Thyroid gland (tissue), 4 donors: ENCODE results near the gene OSBPL3. TPM values are rescaled to one million over a fixed set of nuclear protein-coding genes. Genes with fewer than 3 reads are reported as not detected.

Source experiments
- DNase-seq, 2 donors: peaks; one replicate each; pipeline ENCODE4 v3.0.0-alpha.2; 2019
- H3K27ac ChIP-seq, 3 donors: fragments of 200-600 bp; sonication (generic); 1 replicate in 2 of 3; 2 replicates in 1 of 3; pipeline ENCODE4 v1.5.1; 2016 to 2019; ENCODE audit warnings: mild to moderate bottlenecking in 1 of 3, moderate library complexity in 1 of 3
- H3K27me3 ChIP-seq: fragments of 200-600 bp; sonication (generic); one replicate; pipeline ENCODE4 v1.5.1; 2019
- H3K36me3 ChIP-seq, 2 donors: fragments of 200-600 bp; sonication (generic); one replicate each; pipeline ENCODE4 v1.5.1; 2016 to 2019
- H3K4me1 ChIP-seq, 2 donors: fragments of 200-600 bp; sonication (generic); one replicate each; pipeline ENCODE4 v1.5.1; 2017 to 2019
- H3K4me3 ChIP-seq, 3 donors: fragments of 200-600 bp; sonication (generic); replicated peaks in 1 of 3; 1 replicate in 2 of 3; 2 replicates in 1 of 3; pipeline ENCODE4 v1.5.1; 2016; ENCODE audit warnings: mild to moderate bottlenecking in 1 of 3
- H3K9me3 ChIP-seq: fragments of 200-600 bp; sonication (generic); one replicate; pipeline ENCODE4 v1.5.1; 2017
- POLR2A ChIP-seq, 2 donors: fragments of 450-650 bp; IDR thresholded peaks; one replicate each; pipeline ENCODE4 v1.6.1; 2017; ENCODE audit warnings: antibody characterized with exemption in 2 of 2, mild to moderate bottlenecking in 2 of 2, moderate library complexity in 1 of 2
- WGBS, 2 donors: methylation state at CpG; one replicate each; pipeline ENCODE4 v1.1.5; 2017; 5-methylcytosine and 5-hydroxymethylcytosine counted together
- intact Hi-C: fragments of 100-400 bp; cut with DNase I; formaldehyde crosslinking; loops from one replicate; pipeline ENCODE4 v1.15.1; 2023
- total RNA-seq, 4 donors: library from RNA; depleted of rRNA; stranded (reverse); fragments of >200 nt; gene quantifications; one replicate each; pipeline ENCODE4 v1.2.3, GENCODE V29; 2016
- TF ChIP-seq, protein P1 (sequence below), 6 experiments: fragments of 200-600 bp in 3 of 6; fragments of 450-650 bp in 3 of 6; sonication (generic) in 3 of 6; IDR thresholded peaks; one replicate each; pipeline ENCODE4 v1.5.1; 2016 to 2019; ENCODE audit warnings: antibody characterized with exemption in 6 of 6, mild to moderate bottlenecking in 2 of 6, inconsistent platforms in 1 of 6, moderate library complexity in 1 of 6

Gene OSBPL3
- total RNA-seq, 4 donors from 2014 or later = 22.1 to 41.7 (median 34.3) TPM

DNA sequence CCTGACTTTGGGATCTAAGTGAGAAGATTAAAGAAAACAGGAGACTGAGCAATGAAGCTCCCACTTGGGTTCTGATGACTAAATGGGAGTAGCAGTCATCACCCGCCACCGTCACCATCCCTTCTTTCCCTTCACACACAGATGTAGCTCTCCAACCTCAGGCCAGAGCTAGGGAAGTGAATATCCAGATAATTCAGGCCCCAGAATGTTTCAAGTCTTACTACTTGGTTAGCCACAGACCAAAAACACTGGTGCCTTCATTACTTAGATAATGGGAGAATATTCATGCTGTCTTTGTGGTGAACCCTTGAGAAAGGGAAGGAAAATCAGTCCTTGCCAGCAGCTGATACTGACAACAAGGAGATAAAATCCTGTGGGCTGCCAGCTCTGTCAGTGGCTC, 100.7 kb downstream of the OSBPL3 start:
- intact Hi-C loops = no loop called here
- Histone ChIP-seq H3K9me3 (no peaks in the 10 kb centered on the region), H3K4me1 (peaks cover 14 to 44% of the 10 kb centered on the region in 2 donors), H3K27me3 (no peaks in the 10 kb centered on the region), H3K36me3 (no peaks in the 10 kb centered on the region), H3K4me3 (no peak overlapping the region), H3K27ac (no peak overlapping the region)
- no peak for DNase-seq
- TF ChIP-seq, protein P1, sequence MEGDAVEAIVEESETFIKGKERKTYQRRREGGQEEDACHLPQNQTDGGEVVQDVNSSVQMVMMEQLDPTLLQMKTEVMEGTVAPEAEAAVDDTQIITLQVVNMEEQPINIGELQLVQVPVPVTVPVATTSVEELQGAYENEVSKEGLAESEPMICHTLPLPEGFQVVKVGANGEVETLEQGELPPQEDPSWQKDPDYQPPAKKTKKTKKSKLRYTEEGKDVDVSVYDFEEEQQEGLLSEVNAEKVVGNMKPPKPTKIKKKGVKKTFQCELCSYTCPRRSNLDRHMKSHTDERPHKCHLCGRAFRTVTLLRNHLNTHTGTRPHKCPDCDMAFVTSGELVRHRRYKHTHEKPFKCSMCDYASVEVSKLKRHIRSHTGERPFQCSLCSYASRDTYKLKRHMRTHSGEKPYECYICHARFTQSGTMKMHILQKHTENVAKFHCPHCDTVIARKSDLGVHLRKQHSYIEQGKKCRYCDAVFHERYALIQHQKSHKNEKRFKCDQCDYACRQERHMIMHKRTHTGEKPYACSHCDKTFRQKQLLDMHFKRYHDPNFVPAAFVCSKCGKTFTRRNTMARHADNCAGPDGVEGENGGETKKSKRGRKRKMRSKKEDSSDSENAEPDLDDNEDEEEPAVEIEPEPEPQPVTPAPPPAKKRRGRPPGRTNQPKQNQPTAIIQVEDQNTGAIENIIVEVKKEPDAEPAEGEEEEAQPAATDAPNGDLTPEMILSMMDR (IDR thresholded peaks at IDR 0.05) = no peak
- TF ChIP-seq POLR2A (IDR thresholded peaks at IDR 0.05) = no peak
- 98 to 100% methylated on average over 2 of the region's 2 CpGs for WGBS, 2 donors

DNA sequence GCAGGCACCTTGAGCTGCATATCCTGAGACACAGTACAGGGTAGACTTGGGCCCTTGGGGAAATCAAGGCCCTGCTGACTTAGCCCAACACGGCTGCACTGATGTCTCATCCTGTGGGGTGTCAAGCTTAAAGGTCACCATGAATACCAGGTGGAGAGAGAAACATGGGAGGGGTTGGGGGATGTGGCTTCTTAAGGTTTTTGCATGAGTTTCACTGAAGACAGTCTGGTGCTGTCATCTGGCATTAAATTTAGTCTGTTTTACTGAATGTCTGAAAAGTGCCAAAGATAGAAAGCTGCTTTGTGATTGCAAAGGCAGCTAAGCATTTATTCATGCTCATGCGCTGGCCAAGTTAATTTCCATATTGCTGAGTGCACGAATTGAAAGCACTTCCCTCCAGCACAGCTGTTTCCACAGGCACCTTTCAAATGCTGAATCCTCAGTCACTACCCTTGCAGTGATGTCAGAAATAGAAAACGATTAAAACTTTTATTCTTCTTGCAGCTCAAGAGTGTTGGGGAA, 102.1 kb downstream of the OSBPL3 start:
- Histone ChIP-seq H3K36me3 (no peaks in the 10 kb centered on the region), H3K27me3 (no peaks in the 10 kb centered on the region), H3K4me3 (no peak overlapping the region), H3K9me3 (no peaks in the 10 kb centered on the region), H3K4me1 (peaks cover 3 to 29% of the 10 kb centered on the region in 2 donors), H3K27ac (peak overlapping the region in 1 of 3 donors; percentile 30)
- TF ChIP-seq POLR2A (IDR thresholded peaks at IDR 0.05) = no peak
- TF ChIP-seq, protein P1 (IDR thresholded peaks at IDR 0.05) = no peak
- DNase-seq = peak; percentile 10 to 40
- intact Hi-C loops = no loop called here
- 17 to 36% methylated on average over 4 of the region's 4 CpGs for WGBS, 2 donors

DNA sequence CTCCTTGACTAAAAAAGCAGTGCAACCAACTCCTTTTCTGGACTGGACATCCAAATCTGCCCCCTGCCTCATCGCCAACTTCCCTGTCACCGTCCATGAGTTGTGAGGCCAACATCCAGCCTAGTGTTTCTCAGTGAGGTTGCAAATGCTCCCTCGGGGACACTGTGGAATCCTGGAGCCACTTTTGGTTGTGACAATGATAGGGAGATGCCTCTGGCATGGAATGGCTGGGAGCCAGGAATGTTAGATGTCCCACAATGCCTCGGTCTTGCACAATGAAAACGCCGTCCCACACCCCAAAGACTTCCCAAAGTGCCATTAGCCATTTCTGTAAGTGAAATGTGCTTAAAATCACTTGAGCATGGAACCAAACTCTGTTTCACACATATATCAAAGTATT, 105.2 kb downstream of the OSBPL3 start:
- 87 to 92% methylated on average over 6 of the region's 6 CpGs for WGBS, 2 donors
- intact Hi-C loops = no loop called here
- Histone ChIP-seq H3K4me1 (peaks cover 0 to 9% of the 10 kb centered on the region in 2 donors), H3K36me3 (no peaks in the 10 kb centered on the region), H3K27ac (no peak overlapping the region), H3K9me3 (no peaks in the 10 kb centered on the region), H3K27me3 (no peaks in the 10 kb centered on the region), H3K4me3 (no peak overlapping the region)
- no peak for TF ChIP-seq POLR2A (IDR thresholded peaks at IDR 0.05)
- TF ChIP-seq, protein P1 (IDR thresholded peaks at IDR 0.05) = no peak
- no peak for DNase-seq

DNA sequence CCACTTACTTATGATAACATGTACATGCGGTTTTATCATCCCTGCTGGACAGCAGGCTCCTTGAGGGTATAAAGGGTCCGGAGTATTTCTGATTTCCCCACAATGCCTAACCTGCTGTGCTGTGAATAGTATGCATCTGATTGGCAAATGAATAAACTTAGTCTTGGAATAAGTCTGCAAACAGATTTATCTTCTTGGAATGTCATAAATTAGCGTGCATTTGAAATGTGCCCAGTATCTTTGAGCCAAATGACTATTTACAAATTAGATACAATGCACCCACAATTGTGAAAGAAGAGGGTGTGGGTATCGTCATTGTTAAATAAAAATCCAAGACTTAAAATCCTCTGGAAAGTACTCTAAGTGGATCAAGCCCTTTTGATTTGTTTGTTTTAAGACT, 106.0 kb downstream of the OSBPL3 start:
- no peaks in the 10 kb centered on the region for H3K27me3 ChIP-seq
- 71 to 73% methylated on average over 4 of the region's 4 CpGs for WGBS, 2 donors
- TF ChIP-seq, protein P1 (IDR thresholded peaks at IDR 0.05) = no peak
- no peak for TF ChIP-seq POLR2A (IDR thresholded peaks at IDR 0.05)
- H3K4me3 ChIP-seq = no peak overlapping the region
- intact Hi-C loops = no loop called here
- DNase-seq = no peak
- no peaks in the 10 kb centered on the region for H3K36me3 ChIP-seq
- H3K27ac ChIP-seq = no peak overlapping the region
- peaks cover 0 to 9% of the 10 kb centered on the region in 2 donors for H3K4me1 ChIP-seq
- H3K9me3 ChIP-seq = no peaks in the 10 kb centered on the region

DNA sequence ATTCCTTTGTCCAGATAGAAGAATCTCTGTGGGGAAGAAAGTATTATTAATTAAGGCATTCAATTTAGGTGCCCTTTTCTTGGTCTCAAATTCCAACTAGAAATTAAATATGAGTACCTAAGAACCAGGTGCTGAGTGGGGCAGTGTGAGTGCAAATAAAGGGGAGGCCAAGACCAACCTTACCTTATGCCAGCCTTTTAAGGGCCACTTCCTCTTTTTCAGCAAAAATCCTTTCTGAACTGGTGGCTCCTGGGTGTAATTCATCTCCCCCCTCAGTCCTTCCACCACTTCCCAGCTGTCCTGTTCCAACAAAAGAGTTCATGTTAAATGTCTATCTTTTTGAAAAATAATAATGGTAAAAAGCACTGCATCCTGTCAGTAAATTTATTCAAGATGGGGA, 108.2 kb downstream of the OSBPL3 start:
- H3K9me3 ChIP-seq = no peaks in the 10 kb centered on the region
- no peak overlapping the region for H3K4me3 ChIP-seq
- H3K4me1 ChIP-seq = no peaks in the 10 kb centered on the region
- H3K27me3 ChIP-seq = no peaks in the 10 kb centered on the region
- no peak overlapping the region for H3K27ac ChIP-seq
- DNase-seq = no peak
- H3K36me3 ChIP-seq = no peaks in the 10 kb centered on the region
- no peak for TF ChIP-seq POLR2A (IDR thresholded peaks at IDR 0.05)
- TF ChIP-seq, protein P1 (IDR thresholded peaks at IDR 0.05) = no peak
- intact Hi-C loops = no loop called here
